Omental fat pad (tissue), 4 donors: ENCODE results near the gene FAM186B. TPM values are rescaled to one million over a fixed set of nuclear protein-coding genes. Genes with fewer than 3 reads are reported as not detected.

ENCODE experiments used
- ATAC-seq: fragments of 150-250 bp; one replicate; pipeline ENCODE4 v1.9.1; 2016; ENCODE audit warnings: mild to moderate bottlenecking, moderate library complexity; ENCODE audit not compliant: low FRiP score
- DNase-seq: peaks from one replicate; pipeline ENCODE4 v3.0.0-alpha.2; 2019; ENCODE audit warnings: low spot score
- total RNA-seq, 4 donors: library from RNA; depleted of rRNA; stranded (reverse); fragments of >200 nt; gene quantifications; one replicate each; pipeline ENCODE4 v1.1.0, GENCODE V29; 2016
- TF ChIP-seq, protein P1 (sequence below), 3 donors: fragments of 450-650 bp; IDR thresholded peaks; one replicate each; pipeline ENCODE4 v1.5.1; 2016 to 2017; ENCODE audit warnings: antibody characterized with exemption in 3 of 3, mild to moderate bottlenecking in 3 of 3, moderate library complexity in 2 of 3

FAM186B gene
- total RNA-seq, 4 donors from 2014 or later: 0.25 to 0.84 (median 0.48) TPM; not detected in 1

- TF ChIP-seq, protein P1, sequence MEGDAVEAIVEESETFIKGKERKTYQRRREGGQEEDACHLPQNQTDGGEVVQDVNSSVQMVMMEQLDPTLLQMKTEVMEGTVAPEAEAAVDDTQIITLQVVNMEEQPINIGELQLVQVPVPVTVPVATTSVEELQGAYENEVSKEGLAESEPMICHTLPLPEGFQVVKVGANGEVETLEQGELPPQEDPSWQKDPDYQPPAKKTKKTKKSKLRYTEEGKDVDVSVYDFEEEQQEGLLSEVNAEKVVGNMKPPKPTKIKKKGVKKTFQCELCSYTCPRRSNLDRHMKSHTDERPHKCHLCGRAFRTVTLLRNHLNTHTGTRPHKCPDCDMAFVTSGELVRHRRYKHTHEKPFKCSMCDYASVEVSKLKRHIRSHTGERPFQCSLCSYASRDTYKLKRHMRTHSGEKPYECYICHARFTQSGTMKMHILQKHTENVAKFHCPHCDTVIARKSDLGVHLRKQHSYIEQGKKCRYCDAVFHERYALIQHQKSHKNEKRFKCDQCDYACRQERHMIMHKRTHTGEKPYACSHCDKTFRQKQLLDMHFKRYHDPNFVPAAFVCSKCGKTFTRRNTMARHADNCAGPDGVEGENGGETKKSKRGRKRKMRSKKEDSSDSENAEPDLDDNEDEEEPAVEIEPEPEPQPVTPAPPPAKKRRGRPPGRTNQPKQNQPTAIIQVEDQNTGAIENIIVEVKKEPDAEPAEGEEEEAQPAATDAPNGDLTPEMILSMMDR (IDR thresholded peaks at IDR 0.05): no peak
- no peak for DNase-seq
- no peak for ATAC-seq
Observed at GRCh38 chr12:49587174-49587908, 18.1 kb downstream of the FAM186B start.

DNA sequence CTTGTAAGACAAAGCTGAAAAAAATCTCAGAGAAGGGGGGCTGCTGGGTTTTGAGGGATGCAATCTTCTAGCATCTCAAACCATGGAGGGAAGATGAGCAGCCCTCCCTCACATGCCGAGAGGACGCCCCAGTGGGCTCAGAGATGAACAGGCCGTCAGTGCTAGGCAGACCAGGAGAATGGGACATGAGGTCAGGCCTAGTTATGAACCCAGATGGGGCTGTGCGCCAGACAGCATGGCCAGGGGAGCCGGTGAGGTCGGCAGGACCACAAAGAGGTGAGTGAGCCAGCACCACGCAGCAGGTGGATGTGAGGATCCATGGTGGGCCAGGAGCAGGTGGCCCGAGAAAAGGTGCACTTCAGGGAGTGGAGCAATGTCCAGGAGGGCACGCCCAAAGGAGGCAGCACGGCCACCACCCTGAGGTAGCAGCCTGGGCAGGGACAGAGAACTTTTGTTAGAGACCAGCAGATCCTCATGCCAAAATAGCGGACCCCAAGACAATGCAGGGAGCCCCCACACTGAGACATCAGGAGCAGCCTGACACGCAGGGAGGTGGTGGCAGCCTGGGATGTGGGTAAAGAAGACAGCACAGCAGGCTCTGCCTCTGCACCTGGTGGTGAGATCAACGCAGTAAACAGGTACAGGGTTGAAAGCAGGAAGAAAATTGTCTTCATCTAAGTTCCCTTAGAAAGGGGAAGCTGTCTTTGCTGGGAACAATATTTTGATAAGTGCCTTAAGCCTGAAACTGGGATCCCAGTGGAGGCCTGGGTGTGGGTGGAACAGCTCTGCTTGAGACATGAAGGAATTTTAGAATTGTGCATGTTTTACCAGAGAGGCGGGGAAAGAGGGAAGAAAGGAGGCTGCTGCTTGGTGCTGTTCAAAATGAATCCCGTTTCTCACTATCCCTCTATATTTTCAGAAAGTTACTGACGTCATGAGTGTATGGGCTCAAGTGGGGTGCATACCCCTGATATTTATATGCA, 19.7 kb downstream of the FAM186B start:
- TF ChIP-seq, protein P1 (IDR thresholded peaks at IDR 0.05): no peak
- ATAC-seq (no peak), DNase-seq (no peak)

GRCh38 chr12:49584591-49584990, 20.8 kb downstream of the FAM186B start:
- ATAC-seq (no peak), DNase-seq (no peak)
- TF ChIP-seq, protein P1 (IDR thresholded peaks at IDR 0.05): no peak

GRCh38 chr12:49583366-49584094, 21.9 kb downstream of the FAM186B start:
- DNase-seq (no peak), ATAC-seq (no peak)
- TF ChIP-seq, protein P1 (IDR thresholded peaks at IDR 0.05): no peak

GRCh38 chr12:49582850-49583249, 22.6 kb downstream of the FAM186B start:
- ATAC-seq (no peak), DNase-seq (no peak)
- TF ChIP-seq, protein P1 (IDR thresholded peaks at IDR 0.05): no peak

- ATAC-seq: no peak
Observed at GRCh38 chr12:49582201-49582600, 23.2 kb downstream of the FAM186B start.

More at GRCh38 chr12:49582201-49582600, 23.2 kb downstream of the FAM186B start:
- TF ChIP-seq, protein P1 (IDR thresholded peaks at IDR 0.05): no peak
- DNase-seq: no peak
